Islet precursor cell (in vitro differentiated cells): Measurements from ENCODE around the gene RBM17.
A peak's percentile ranks its signal among the peaks of the same experiment; 100 is the strongest.

Experiments used
- DNase-seq: peaks from one replicate; pipeline ENCODE4 v3.0.0-alpha.2; 2018

The RBM17 gene

GRCh38 chr10:6082496-6083395 is 6.1 kb upstream of the RBM17 start:
- DNase-seq, result peak; percentile 40

DNA sequence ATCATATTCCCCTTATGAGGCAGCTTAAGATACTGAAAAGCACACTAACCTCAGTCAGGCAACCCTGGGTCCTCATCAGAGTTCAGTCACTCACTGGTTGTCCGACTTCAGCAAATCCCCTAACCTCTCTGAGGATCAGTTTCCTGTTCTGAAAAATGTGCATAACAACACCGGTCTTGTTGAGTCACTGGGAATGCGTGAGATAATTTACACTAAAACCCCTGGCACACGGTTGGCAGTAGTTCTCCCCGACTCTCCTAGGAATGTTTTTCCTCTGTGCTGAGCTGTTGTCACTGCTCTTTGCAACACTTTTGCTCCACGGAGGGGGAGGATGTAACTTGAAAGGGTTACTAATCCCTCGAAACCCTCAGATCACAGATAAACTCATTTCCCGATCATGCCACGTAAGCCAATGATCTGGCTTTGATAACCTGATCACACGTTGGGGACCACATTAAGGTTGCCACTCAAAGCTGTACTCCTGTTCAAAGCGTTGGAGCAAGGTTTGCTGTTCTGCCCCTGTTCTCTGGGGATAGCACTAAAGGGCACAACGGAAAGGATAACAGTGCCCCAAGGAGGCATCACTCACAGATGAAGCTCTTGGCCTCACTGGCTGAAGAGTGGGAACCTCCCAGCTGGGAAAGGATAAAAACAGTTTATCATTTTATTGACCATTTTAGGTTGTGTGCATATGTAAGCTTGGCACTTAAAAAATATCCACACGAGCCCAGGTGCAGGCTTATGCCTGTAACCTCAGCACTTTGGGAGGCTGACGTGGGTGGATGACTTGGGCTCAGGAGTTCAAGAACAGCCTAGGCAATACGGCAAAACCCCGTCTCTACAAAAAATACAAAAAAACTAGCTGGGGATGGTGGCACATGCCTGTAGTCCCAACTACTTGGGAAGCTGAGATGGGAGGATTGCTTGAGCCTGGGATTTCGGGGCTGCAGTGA is 5.0 kb upstream of the RBM17 start:
- peak; percentile 47 for DNase-seq

GRCh38 chr10:6086375-6087233 is 2.2 kb upstream of the RBM17 start:
- DNase-seq, result peak; percentile 93

DNA sequence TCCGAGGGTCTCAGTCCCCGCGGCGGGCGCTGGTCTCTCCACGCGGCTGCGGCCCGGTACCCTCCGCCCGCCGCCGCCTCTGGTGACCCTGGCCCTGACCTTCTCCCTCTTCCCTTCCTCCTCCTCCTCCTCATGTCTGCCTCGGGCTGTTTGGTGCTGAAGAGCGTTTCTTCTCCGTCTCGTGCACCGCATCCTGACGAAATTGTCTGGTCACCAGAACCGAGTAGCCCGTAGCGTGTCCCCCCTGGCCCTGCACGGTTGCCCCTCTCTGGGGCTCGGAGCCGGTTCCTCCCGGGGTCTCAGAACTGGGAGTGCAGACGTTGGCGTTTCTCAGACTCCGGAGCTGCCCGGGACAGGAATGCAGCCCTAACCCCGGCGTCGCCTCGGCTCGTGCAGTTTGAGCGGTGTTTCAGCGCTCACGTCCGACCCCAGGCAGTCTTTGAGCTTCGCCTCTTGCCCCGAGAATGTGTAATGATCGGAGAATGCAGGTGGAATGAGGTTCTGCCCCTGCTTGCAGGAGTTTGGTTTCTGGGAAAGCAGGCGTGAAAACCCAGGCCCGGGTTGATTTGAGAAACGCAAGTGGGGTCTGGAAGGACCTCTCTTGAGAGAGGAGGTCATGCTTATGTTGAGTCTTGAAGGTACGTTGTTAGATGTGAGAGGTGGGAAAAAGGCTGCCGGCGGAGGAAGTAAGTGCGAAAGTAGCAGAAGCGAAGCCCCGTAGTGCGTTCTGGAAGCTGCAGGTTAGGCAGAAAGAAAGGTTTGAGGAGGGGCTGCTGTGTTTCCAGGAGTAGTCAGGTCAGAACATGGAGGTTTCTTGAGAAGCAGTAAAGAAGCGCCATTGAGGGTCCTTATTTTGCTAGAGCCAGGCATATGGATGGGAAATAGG is 743 bp downstream of the RBM17 start:
- peak; percentile 91 for DNase-seq

- DNase-seq, result peak; percentile 25
Measured at GRCh38 chr10:6091630-6092029, 2.8 kb downstream of the RBM17 start.

DNA sequence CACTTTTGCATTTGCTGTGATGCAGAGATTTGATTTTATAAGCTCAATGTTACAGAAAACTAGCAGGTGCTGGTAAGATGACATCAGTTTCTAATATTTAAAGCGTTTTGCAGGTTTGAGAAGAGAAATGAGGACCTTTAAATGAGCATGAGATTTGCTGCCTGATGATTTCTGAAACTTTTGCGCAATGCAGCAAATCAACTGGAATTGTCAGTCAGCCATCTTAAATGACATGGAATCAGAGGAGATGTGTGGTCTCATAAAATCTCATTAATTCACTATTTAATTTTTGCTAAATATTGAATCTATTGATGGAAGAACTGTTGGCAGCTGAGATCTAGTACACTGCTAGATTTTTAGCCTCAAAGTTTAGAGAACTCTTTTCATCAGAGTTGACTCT is 3.9 kb downstream of the RBM17 start:
- DNase-seq, result no peak

DNA sequence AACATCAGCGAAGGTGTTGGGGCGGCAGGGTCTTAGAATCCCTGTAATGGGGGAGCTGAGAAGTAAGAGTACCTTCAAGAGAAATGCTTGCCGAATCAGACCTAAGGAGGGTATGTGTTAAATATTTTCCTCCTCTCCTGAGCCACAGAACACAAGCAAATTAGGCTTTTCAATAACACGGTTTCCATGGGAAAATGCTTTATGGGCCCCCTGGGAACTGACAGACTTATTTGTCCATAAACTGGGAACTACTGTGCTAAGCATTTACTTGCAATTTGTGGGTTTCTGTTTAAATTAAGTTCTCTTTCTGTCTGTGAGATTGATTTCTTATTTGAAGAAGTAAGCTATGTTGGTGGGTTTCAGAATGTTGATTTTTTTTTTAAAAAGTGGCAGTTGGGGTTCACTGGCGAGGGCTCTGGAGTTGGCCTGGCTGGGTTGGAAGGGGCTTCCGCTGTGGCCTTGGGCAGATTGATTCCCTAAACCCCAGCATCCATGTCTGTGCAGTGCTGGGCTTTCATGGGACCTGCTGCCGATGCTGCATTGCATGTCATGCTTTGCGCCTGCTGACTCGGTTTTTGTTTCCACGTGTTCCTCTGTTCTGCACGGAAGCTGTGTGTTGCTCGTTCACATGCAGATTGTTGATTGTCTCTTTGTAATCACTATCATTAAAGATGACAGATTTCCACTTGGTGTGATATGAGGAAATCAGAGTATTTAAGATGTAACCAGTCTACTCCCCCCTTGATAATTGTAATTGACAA is 7.2 kb downstream of the RBM17 start:
- DNase-seq, result peak; percentile 24

- no peak for DNase-seq
Measured at GRCh38 chr10:6097063-6097462, 8.2 kb downstream of the RBM17 start.

DNA sequence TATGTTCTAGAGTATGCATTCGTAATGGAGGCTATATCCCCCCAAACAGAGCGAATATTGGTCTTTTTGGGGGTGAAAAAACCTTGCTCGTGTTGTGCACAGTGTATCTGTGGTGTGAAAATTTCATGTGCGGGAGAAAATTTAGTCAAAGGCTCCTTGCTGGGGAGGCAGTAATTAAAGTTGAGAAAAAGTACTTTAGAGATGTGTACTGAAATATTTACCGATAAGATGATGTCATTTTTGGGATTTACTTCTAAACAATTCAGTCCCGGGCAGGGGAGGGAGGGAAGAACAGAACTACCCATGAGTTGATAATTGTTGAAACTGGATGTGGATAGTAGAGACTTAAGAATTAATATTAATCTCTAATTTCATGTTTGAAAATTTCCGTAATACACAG is 9.3 kb downstream of the RBM17 start:
- no peak for DNase-seq

GRCh38 chr10:6100370-6100769 is 11.5 kb downstream of the RBM17 start:
- DNase-seq, result no peak

DNA sequence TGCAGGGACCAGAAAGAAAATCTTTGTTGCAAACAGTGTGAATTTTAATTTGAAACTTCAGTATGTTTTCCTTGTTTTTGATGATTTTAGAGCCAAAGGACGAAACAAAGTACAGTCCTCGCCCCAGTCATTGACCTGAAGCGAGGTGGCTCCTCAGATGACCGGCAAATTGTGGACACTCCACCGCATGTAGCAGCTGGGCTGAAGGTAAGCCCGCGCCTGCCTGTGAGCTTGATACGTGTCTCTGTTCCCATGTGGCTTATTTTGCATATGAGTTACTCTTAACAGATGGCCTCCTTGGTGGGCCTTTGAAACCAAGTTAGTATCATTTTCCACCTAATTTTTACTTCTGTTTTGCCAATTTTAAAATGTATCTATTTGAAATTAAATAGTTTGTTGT is 12.3 kb downstream of the RBM17 start:
- DNase-seq, result no peak

GRCh38 chr10:6102128-6102527 is 13.3 kb downstream of the RBM17 start:
- no peak for DNase-seq

DNA sequence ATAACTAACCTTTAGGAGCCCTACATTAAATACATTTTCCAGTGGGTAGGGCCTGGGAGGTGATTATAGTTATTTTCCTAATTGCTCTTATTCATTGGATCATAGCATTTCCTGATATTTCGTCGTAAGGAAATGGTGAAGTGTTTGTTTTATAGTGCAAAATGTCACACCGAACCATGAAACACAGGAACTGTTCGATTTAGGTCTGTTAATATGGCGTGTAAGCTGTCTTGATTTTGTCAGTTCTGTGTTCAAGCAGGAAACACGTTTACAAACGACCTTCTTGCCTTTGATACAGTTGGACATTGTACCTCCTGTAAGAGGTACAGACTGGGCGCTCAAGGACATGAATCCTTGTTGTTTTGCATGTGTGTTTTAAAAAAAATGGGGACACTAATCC is 14.8 kb downstream of the RBM17 start:
- no peak for DNase-seq

DNA sequence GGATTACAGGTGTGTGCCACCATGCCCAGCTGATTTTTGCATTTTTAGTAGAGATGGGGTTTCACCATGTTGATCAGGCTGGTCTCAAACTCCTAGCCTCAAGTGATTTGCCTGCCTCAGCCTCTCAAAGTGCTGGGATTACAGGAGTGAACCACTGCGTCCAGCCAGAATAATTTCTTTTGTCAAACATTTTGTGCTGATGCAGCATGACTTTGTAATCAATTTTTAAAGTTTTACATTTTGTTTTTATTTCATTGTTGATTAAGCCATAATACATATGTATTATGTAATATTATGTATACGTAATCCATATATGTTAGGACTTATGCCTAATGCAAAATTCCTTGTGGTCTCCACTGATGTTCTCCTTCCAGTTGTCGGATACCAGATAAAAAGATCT is 18.8 kb downstream of the RBM17 start:
- DNase-seq, result peak; percentile 1

DNA sequence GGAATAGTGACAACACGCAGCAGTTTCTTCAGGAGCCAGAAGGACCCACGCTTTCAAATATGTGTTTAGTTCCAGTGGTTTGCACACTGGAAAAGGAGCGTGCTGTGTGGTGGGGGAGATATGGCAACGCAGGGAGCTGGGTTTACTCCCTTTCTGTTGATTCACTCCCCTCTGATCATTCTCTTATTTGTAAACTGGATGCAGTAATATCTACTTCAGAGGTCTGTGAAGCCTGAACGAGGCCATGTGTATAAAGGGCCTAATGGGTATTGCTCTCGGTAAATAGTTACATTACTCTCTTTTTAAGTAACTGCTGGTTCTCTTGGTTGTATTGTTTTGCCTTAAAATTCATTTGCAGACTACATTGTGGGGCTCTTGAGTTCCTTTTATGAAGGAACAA is 19.2 kb downstream of the RBM17 start:
- DNase-seq, result no peak

GRCh38 chr10:6108631-6109443 is 20.0 kb downstream of the RBM17 start:
- DNase-seq, result no peak

DNA sequence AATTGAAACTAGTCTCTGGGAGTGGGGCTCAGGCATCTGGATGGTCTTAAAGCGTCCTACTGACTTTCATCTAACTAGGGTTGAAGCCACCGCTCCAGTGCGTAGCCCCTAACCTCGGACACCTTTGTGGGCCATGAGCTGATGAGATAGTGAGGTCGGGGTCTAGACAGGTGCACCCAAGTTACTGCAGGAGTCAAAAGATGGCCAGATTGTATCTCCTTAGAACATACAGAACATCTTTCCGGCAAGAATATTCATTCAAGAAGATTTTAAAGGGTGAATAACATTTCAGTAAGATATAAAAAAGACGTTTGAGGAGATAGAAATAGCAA is 20.6 kb downstream of the RBM17 start:
- DNase-seq, result no peak

DNA sequence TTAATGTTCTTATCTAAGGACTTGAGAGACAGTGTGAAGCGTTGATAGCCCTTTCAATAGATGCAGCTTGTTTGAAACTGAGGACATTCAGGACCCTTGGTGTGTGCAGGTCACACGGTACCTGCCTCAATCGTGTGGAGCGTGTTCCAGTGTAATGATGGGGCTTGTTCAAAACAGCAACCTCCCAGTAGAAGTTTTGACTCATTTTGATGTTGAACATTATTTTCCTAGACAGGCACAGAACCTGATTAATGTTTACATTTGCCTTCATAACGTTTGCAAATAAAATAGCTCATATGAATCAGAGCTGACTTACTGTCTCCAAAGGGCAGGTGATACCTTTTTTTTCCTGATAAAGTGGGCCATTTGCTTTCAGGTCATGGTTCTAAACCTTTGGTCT is 21.3 kb downstream of the RBM17 start:
- DNase-seq, result no peak

GRCh38 chr10:6112893-6113292 is 24.1 kb downstream of the RBM17 start:
- DNase-seq, result no peak

DNA sequence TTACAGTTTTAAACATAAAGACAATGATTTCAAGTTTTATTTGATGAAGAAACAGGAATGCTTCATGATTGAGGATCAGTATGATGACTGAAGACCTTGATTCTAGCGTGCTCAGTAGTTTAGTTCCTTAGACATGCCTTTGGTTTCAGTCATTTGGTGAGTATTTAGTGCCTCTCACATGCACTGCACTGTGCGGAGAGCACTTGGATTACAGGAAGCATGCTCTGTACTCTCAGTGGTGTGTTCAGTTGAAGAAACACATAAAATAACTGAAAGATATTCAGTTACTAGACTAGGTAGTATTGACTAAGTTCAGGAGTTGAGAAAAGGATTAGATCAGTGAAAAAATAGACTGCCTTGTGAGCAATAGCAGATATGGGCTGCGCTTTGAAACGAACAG is 25.5 kb downstream of the RBM17 start:
- DNase-seq, result no peak
